ENCODE results near the gene CHCHD1. TPM values are rescaled to one million over a fixed set of nuclear protein-coding genes. Genes with fewer than 3 reads are reported as not detected.
A peak's percentile ranks its signal among the peaks of the same experiment; 100 is the strongest.

Gene CHCHD1
- polyA plus RNA-seq (2011; rRNA removed) = 67.2 and 75.4 TPM in 2 replicates
- 68.7 and 75.5 TPM in 2 replicates for polyA plus RNA-seq (2012; cell fraction: cytosol; rRNA removed)
- polyA plus RNA-seq (2012; cell fraction: nucleus; rRNA removed) = 17.1 and 21.1 TPM in 2 replicates
- 75.2 to 83.1 TPM (median 80.6 TPM) in 3 replicates for polyA plus RNA-seq (2017; fragmentation: RNase III; extraction: RNeasy Plus Mini Kit Qiagen cat#74134 plus additional on column Dnase treatment)
- polyA minus RNA-seq (2011; rRNA and poly(A)+ RNA removed) = 5.2 and 5.7 TPM in 2 replicates

- ChIA-PET CTCF (interaction anchor here (0.7 to 3.1 kb wide), 6 partner anchors 9 to 101 kb away, joined by 3 to 11 read pairs (median 3); a partner anchor contains a TSS), POLR2A (interaction anchor here (0.5 to 1.8 kb wide), 7 partner anchors 9 to 370 kb away, joined by 3 to 24 read pairs (median 4); partner anchors contain the start of genes PPP3CB and SEC24C)
- ATAC-seq (peak; percentile 70 to 82), DNase-seq (ENCODE audit: low read depth in 1 of 2, low spot score in 1 of 2) (peak; percentile 85 to 94), FAIRE-seq (no peak)
- 2% methylated on average over 36 of the region's 57 CpGs for WGBS (ENCODE audit: missing lambda C conversion rate)
- peaks cover 32% of the 10 kb centered on the region for H3K4me1 ChIP-seq
- peak within 1 kb of the TSS; percentile 88 for H3K4me3 ChIP-seq
- peak within 1 kb of the TSS; percentile 94 for H3K4me2 ChIP-seq
- peak within 1 kb of the TSS; percentile 95 to 98 for H3K27ac ChIP-seq
- no peaks in the 10 kb centered on the region for H3K9me3 ChIP-seq
- TF ChIP-seq ELK1 (IDR thresholded peaks at IDR 0.05; ENCODE audit: low read depth, low read length) = no peak
- TF ChIP-seq CHD4 (IDR thresholded peaks at IDR 0.05; ENCODE audit: borderline replicate concordance) = no peak
- TF ChIP-seq KDM5A (IDR thresholded peaks at IDR 0.05) = peak; percentile 82
- no peak for TF ChIP-seq EHMT2 (IDR thresholded peaks at IDR 0.05; ENCODE audit: low read depth)
- no peak for TF ChIP-seq RAD21 (conservative IDR thresholded peaks at IDR 0.05 in 1 of 2, IDR thresholded peaks at IDR 0.05 in 1 of 2)
- TF ChIP-seq PHF8 (IDR thresholded peaks at IDR 0.05; ENCODE audit: borderline replicate concordance, low read depth) = peak; percentile 55; the same call in 1 of the 2 replicates
- no peak for TF ChIP-seq POLR2AphosphoS2 (conservative IDR thresholded peaks at IDR 0.05; ENCODE audit: low read length)
- TF ChIP-seq, protein P1, sequence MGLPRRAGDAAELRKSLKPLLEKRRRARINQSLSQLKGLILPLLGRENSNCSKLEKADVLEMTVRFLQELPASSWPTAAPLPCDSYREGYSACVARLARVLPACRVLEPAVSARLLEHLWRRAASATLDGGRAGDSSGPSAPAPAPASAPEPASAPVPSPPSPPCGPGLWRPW (IDR thresholded peaks at IDR 0.05) = no peak
- peak; percentile 77 for TF ChIP-seq MAX (IDR thresholded peaks at IDR 0.05)
- TF ChIP-seq FOSL2 (IDR thresholded peaks at IDR 0.05) = no peak
- no peak for TF ChIP-seq FOSL2 (CRISPR knock-in tag; IDR thresholded peaks at IDR 0.05)
- 0 out of 4 replicates have a peak, but pooled peaks of 1 of the 2 experiments have one; percentile 13 for TF ChIP-seq CEBPB (IDR thresholded peaks at IDR 0.05)
- TF ChIP-seq, protein P2, sequence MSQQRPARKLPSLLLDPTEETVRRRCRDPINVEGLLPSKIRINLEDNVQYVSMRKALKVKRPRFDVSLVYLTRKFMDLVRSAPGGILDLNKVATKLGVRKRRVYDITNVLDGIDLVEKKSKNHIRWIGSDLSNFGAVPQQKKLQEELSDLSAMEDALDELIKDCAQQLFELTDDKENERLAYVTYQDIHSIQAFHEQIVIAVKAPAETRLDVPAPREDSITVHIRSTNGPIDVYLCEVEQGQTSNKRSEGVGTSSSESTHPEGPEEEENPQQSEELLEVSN (IDR thresholded peaks at IDR 0.05; ENCODE audit: borderline replicate concordance, low read depth) = 0 out of 2 replicates have a peak, but pooled peaks have one; percentile 12
- no peak for TF ChIP-seq GATA3 (IDR thresholded peaks at IDR 0.05; ENCODE audit: borderline replicate concordance)
- no peak for TF ChIP-seq ZSCAN20 (CRISPR knock-in tag; IDR thresholded peaks at IDR 0.05)
- TF ChIP-seq, protein P3, sequence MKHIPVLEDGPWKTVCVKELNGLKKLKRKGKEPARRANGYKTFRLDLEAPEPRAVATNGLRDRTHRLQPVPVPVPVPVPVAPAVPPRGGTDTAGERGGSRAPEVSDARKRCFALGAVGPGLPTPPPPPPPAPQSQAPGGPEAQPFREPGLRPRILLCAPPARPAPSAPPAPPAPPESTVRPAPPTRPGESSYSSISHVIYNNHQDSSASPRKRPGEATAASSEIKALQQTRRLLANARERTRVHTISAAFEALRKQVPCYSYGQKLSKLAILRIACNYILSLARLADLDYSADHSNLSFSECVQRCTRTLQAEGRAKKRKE (CRISPR knock-in tag; IDR thresholded peaks at IDR 0.05; ENCODE audit: low read depth) = no peak
- no peak for TF ChIP-seq HOXA7 (CRISPR knock-in tag; IDR thresholded peaks at IDR 0.05)
- no peak for TF ChIP-seq TP53 (CRISPR knock-in tag; IDR thresholded peaks at IDR 0.05)
- TF ChIP-seq, protein P4, sequence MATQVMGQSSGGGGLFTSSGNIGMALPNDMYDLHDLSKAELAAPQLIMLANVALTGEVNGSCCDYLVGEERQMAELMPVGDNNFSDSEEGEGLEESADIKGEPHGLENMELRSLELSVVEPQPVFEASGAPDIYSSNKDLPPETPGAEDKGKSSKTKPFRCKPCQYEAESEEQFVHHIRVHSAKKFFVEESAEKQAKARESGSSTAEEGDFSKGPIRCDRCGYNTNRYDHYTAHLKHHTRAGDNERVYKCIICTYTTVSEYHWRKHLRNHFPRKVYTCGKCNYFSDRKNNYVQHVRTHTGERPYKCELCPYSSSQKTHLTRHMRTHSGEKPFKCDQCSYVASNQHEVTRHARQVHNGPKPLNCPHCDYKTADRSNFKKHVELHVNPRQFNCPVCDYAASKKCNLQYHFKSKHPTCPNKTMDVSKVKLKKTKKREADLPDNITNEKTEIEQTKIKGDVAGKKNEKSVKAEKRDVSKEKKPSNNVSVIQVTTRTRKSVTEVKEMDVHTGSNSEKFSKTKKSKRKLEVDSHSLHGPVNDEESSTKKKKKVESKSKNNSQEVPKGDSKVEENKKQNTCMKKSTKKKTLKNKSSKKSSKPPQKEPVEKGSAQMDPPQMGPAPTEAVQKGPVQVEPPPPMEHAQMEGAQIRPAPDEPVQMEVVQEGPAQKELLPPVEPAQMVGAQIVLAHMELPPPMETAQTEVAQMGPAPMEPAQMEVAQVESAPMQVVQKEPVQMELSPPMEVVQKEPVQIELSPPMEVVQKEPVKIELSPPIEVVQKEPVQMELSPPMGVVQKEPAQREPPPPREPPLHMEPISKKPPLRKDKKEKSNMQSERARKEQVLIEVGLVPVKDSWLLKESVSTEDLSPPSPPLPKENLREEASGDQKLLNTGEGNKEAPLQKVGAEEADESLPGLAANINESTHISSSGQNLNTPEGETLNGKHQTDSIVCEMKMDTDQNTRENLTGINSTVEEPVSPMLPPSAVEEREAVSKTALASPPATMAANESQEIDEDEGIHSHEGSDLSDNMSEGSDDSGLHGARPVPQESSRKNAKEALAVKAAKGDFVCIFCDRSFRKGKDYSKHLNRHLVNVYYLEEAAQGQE (IDR thresholded peaks at IDR 0.05) = no peak
- TF ChIP-seq BCL3 (IDR thresholded peaks at IDR 0.05) = peak; percentile 81; the same call in 2 of the 3 replicates
- TF ChIP-seq JUNB (IDR thresholded peaks at IDR 0.05) = no peak
- no peak for TF ChIP-seq RARB (CRISPR knock-in tag; IDR thresholded peaks at IDR 0.05)
- TF ChIP-seq MYC (IDR thresholded peaks at IDR 0.05; ENCODE audit: borderline replicate concordance, low read length) = no peak
- no peak for TF ChIP-seq BHLHE40 (IDR thresholded peaks at IDR 0.05; ENCODE audit: low read depth, low read length)
- peak; percentile 60 to 76; a peak in 4 of 5 replicates for TF ChIP-seq JUN (IDR thresholded peaks at IDR 0.05)
- no peak for TF ChIP-seq CBX2 (IDR thresholded peaks at IDR 0.05; ENCODE audit: borderline replicate concordance, low read depth)
- TF ChIP-seq EHF (CRISPR knock-in tag; IDR thresholded peaks at IDR 0.05) = no peak
- TF ChIP-seq RCOR1 (IDR thresholded peaks at IDR 0.05; ENCODE audit: low read depth, low read length) = no peak
- no peak for TF ChIP-seq MAZ (IDR thresholded peaks at IDR 0.05; ENCODE audit: borderline replicate concordance, low read depth, low read length)
- TF ChIP-seq RNF2 (IDR thresholded peaks at IDR 0.05; ENCODE audit: borderline replicate concordance, low read depth) = no peak
These were observed at the start of gene CHCHD1 for GRCh38 chr10:73781879-73782748. CHCHD1 (plus strand) TSS chr10:73782048; CDS start chr10:73782076, 28 bp downstream.

Measured in A549 (cell line).